Neural cell (in vitro differentiated cells): Measurements from ENCODE around the gene LRRC8C. TPM values are rescaled to one million over a fixed set of nuclear protein-coding genes. Genes with fewer than 3 reads are reported as not detected.

Experiments
- H2AFZ ChIP-seq: fragments of 200-600, 300-800 bp; sonication (generic), shearing (Covaris generic); 2 replicates; pipeline ENCODE4 v1.6.0; 2014; ENCODE audit warnings: low read depth, mild to moderate bottlenecking, antibody characterized with exemption, low read length, moderate library complexity
- H3F3A ChIP-seq: fragments of 200-600 bp; shearing (Covaris generic); 2 replicates; pipeline ENCODE4 v1.6.1; 2016; ENCODE audit warnings: mild to moderate bottlenecking, moderate library complexity, mixed read lengths, antibody characterized with exemption, low read length; ENCODE audit not compliant: insufficient read depth, poor library complexity, severe bottlenecking
- H3K27ac ChIP-seq: fragments of 200-600, 300-800 bp; sonication (generic), shearing (Covaris generic); 2 replicates; pipeline ENCODE4 v1.5.1; 2014; ENCODE audit warnings: mild to moderate bottlenecking, low read length, moderate library complexity
- H3K27me3 ChIP-seq: fragments of 300-800, 200-600 bp; sonication (generic), shearing (Covaris generic); 2 replicates; pipeline ENCODE4 v1.6.0; 2014; ENCODE audit warnings: mild to moderate bottlenecking, low read depth, low read length, moderate library complexity; ENCODE audit not compliant: insufficient read depth
- H3K36me3 ChIP-seq: fragments of 300-800, 200-600 bp; sonication (generic), shearing (Covaris generic); 2 replicates; pipeline ENCODE4 v1.5.1; 2014; ENCODE audit warnings: mild to moderate bottlenecking, antibody characterized with exemption, low read length, moderate library complexity; ENCODE audit not compliant: insufficient read depth
- H3K4me2 ChIP-seq: fragments of 300-800, 200-600 bp; sonication (generic), shearing (Covaris generic); 2 replicates; pipeline ENCODE4 v1.6.0; 2014; ENCODE audit warnings: mild to moderate bottlenecking, low read length
- H3K4me3 ChIP-seq: fragments of 300-800, 200-600 bp; sonication (generic), shearing (Covaris generic); 2 replicates; pipeline ENCODE4 v1.5.1; 2014; ENCODE audit warnings: mild to moderate bottlenecking, low read length, moderate library complexity
- H3K79me2 ChIP-seq: fragments of 200-600 bp; shearing (Covaris generic); replicated peaks from 2 replicates; pipeline ENCODE4 v1.6.0; 2014; ENCODE audit warnings: mild to moderate bottlenecking, low read length, moderate library complexity; ENCODE audit not compliant: insufficient read depth
- H3K9ac ChIP-seq: fragments of 300-800, 200-600 bp; sonication (generic), shearing (Covaris generic); 2 replicates; pipeline ENCODE4 v1.6.1; 2016; ENCODE audit warnings: mild to moderate bottlenecking, low read length, mixed read lengths
- H3K9me2 ChIP-seq: fragments of 200-600 bp; shearing (Covaris generic); 2 replicates; pipeline ENCODE4 v1.6.1; 2016; ENCODE audit warnings: mild to moderate bottlenecking, low read length, mixed read lengths; ENCODE audit not compliant: insufficient read depth
- H3K9me3 ChIP-seq: fragments of 200-600, 300-800 bp; sonication (generic), shearing (Covaris generic); 2 replicates; pipeline ENCODE4 v1.6.1; 2016; ENCODE audit warnings: mild to moderate bottlenecking, mixed run types, low read length, moderate library complexity, mixed read lengths
- H4K20me1 ChIP-seq: fragments of 200-600 bp; shearing (Covaris generic); 2 replicates; pipeline ENCODE4 v1.6.1; 2016; ENCODE audit warnings: mild to moderate bottlenecking, mixed run types; ENCODE audit not compliant: insufficient read depth
- EP300 ChIP-seq: fragments of 450-650 bp; conservative IDR thresholded peaks from 2 replicates; pipeline ENCODE4 v1.6.1; 2014; ENCODE audit warnings: antibody characterized with exemption, mild to moderate bottlenecking, moderate library complexity; ENCODE audit not compliant: poor library complexity, severe bottlenecking
- EZH2 ChIP-seq: fragments of 200-600, 300-800 bp; shearing (Covaris generic), sonication (generic); IDR thresholded peaks from 2 replicates; pipeline ENCODE4 v1.6.1; 2014; ENCODE audit warnings: antibody characterized with exemption, low read length, borderline replicate concordance, mild to moderate bottlenecking; ENCODE audit not compliant: insufficient read depth, poor library complexity, severe bottlenecking
- MXI1 ChIP-seq: fragments of 450-650 bp; conservative IDR thresholded peaks from 2 replicates; pipeline ENCODE4 v1.6.1; 2014; ENCODE audit warnings: antibody characterized with exemption, mild to moderate bottlenecking; ENCODE audit not compliant: poor library complexity, severe bottlenecking
- POLR2AphosphoS5 ChIP-seq: IDR thresholded peaks from 2 replicates; pipeline ENCODE4 v1.6.1; 2012
- RAD21 ChIP-seq: fragments of 450-650 bp; conservative IDR thresholded peaks from 2 replicates; pipeline ENCODE4 v1.6.1; 2014; ENCODE audit warnings: antibody characterized with exemption, mild to moderate bottlenecking, moderate library complexity
- SMC3 ChIP-seq: fragments of 450-650 bp; conservative IDR thresholded peaks from 2 replicates; pipeline ENCODE4 v1.6.1; 2014; ENCODE audit warnings: antibody characterized with exemption, mild to moderate bottlenecking, moderate library complexity; ENCODE audit not compliant: poor library complexity
- TAF1 ChIP-seq: IDR thresholded peaks from 2 replicates; pipeline ENCODE4 v1.6.1; 2012; ENCODE audit warnings: low read depth
- polyA plus RNA-seq: library from polyadenylated mRNA; depleted of rRNA; stranded (reverse); fragments of >200 nt; gene quantifications from 2 replicates; pipeline ENCODE4 v1.2.3, GENCODE V29; 2014
- TF ChIP-seq, protein P1 (sequence below): IDR thresholded peaks from 2 replicates; pipeline ENCODE4 v1.6.1; 2012; ENCODE audit warnings: borderline replicate concordance
- TF ChIP-seq, protein P2 (sequence below): fragments of 450-650 bp; IDR thresholded peaks from 2 replicates; pipeline ENCODE4 v1.5.1; 2014; ENCODE audit warnings: antibody characterized with exemption, mild to moderate bottlenecking, moderate library complexity; ENCODE audit not compliant: poor library complexity, severe bottlenecking

The LRRC8C gene
- polyA plus RNA-seq, 1 donor from 2014 or later, result 0.78 TPM

DNA sequence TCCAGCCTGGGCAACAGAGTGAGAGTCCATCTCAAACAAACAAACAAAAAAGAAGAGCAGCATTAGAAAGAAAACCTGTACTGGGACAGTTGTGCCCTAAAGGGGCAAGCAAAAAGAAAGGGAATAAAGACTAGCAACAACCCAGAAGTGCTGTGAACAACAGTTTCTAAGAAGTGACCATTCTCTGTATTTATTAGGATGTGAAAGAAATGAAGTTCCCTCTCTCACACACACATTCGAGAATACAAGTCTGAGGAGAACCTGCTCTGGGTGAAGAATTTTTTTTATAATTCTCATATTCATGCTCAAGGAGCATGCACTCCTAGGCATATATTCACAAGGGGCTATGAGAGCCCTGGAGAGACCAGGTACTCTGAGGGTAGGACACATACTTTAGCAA lies 128.4 kb downstream of the LRRC8C start:
- no peak for TF ChIP-seq EP300
- TF ChIP-seq, protein P1, sequence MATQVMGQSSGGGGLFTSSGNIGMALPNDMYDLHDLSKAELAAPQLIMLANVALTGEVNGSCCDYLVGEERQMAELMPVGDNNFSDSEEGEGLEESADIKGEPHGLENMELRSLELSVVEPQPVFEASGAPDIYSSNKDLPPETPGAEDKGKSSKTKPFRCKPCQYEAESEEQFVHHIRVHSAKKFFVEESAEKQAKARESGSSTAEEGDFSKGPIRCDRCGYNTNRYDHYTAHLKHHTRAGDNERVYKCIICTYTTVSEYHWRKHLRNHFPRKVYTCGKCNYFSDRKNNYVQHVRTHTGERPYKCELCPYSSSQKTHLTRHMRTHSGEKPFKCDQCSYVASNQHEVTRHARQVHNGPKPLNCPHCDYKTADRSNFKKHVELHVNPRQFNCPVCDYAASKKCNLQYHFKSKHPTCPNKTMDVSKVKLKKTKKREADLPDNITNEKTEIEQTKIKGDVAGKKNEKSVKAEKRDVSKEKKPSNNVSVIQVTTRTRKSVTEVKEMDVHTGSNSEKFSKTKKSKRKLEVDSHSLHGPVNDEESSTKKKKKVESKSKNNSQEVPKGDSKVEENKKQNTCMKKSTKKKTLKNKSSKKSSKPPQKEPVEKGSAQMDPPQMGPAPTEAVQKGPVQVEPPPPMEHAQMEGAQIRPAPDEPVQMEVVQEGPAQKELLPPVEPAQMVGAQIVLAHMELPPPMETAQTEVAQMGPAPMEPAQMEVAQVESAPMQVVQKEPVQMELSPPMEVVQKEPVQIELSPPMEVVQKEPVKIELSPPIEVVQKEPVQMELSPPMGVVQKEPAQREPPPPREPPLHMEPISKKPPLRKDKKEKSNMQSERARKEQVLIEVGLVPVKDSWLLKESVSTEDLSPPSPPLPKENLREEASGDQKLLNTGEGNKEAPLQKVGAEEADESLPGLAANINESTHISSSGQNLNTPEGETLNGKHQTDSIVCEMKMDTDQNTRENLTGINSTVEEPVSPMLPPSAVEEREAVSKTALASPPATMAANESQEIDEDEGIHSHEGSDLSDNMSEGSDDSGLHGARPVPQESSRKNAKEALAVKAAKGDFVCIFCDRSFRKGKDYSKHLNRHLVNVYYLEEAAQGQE, result no peak
- no peaks in the 10 kb centered on the region for H3K9me2 ChIP-seq
- H3K4me2 ChIP-seq, result no peak overlapping the region
- no peak overlapping the region for H3K9ac ChIP-seq
- no peak overlapping the region for H2AFZ ChIP-seq
- no peaks in the 10 kb centered on the region for H3K79me2 ChIP-seq
- H3K27me3 ChIP-seq, result peaks cover 17% of the 10 kb centered on the region
- H3F3A ChIP-seq, result no peaks in the 10 kb centered on the region
- H3K36me3 ChIP-seq, result no peaks in the 10 kb centered on the region
- no peak overlapping the region for H3K27ac ChIP-seq
- no peak overlapping the region for H3K4me3 ChIP-seq
- H4K20me1 ChIP-seq, result no peaks in the 10 kb centered on the region
- H3K9me3 ChIP-seq, result no peaks in the 10 kb centered on the region

DNA sequence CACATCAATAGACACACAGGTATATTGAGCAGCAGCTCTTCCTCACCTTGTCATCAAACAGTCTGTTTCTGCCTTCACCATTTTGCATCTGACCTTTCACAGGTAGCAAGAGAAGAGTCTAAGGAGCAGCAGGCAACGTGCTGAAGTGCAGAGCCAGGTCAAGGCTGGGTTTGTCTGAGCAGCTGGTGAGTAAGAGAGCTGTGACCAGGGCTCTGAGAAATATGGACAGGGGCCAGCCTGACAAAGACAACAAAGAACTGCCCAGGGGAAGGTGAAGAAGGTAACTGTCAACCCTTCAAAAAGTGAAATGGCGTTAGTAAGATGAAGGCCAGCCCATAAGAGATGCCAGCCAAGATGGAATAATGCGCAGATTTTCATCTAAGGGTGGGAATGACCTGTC lies 129.0 kb downstream of the LRRC8C start:
- Histone ChIP-seq H3F3A (no peaks in the 10 kb centered on the region), H2AFZ (no peak overlapping the region), H3K4me2 (no peak overlapping the region), H3K9me2 (no peaks in the 10 kb centered on the region), H3K9me3 (no peaks in the 10 kb centered on the region), H3K27me3 (peaks cover 17% of the 10 kb centered on the region), H4K20me1 (no peaks in the 10 kb centered on the region), H3K4me3 (no peak overlapping the region), H3K27ac (no peak overlapping the region), H3K9ac (no peak overlapping the region), H3K79me2 (no peaks in the 10 kb centered on the region), H3K36me3 (no peaks in the 10 kb centered on the region)
- no peak for TF ChIP-seq SMC3
- no peak for TF ChIP-seq RAD21
- no peak for TF ChIP-seq POLR2AphosphoS5
- TF ChIP-seq, protein P1, result no peak
- TF ChIP-seq EP300, result no peak
- TF ChIP-seq, protein P2, sequence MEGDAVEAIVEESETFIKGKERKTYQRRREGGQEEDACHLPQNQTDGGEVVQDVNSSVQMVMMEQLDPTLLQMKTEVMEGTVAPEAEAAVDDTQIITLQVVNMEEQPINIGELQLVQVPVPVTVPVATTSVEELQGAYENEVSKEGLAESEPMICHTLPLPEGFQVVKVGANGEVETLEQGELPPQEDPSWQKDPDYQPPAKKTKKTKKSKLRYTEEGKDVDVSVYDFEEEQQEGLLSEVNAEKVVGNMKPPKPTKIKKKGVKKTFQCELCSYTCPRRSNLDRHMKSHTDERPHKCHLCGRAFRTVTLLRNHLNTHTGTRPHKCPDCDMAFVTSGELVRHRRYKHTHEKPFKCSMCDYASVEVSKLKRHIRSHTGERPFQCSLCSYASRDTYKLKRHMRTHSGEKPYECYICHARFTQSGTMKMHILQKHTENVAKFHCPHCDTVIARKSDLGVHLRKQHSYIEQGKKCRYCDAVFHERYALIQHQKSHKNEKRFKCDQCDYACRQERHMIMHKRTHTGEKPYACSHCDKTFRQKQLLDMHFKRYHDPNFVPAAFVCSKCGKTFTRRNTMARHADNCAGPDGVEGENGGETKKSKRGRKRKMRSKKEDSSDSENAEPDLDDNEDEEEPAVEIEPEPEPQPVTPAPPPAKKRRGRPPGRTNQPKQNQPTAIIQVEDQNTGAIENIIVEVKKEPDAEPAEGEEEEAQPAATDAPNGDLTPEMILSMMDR, result no peak
- no peak for TF ChIP-seq TAF1
- TF ChIP-seq EZH2, result no peak
- no peak for TF ChIP-seq MXI1
